Gastroesophageal sphincter (tissue), 3 donors: ENCODE measurements around the gene HADH.

Source experiments
- CTCF ChIP-seq, 4 experiments: fragments of 200-600 bp in 2 of 4; fragments of 450-650 bp in 2 of 4; sonication (generic) in 1 of 4; IDR thresholded peaks; one replicate each; pipeline ENCODE4 v1.5.1; 2017 to 2019; ENCODE audit warnings: antibody characterized with exemption in 4 of 4, mild to moderate bottlenecking in 2 of 4, moderate library complexity in 2 of 4
- EP300 ChIP-seq: sonication (generic); formaldehyde crosslinking; IDR thresholded peaks from one replicate; pipeline ENCODE4 v1.6.1; 2017; ENCODE audit warnings: antibody characterized with exemption, mild to moderate bottlenecking
- POLR2A ChIP-seq, 2 donors: fragments of 450-650 bp; IDR thresholded peaks; one replicate each; pipeline ENCODE4 v1.6.1; 2017; ENCODE audit warnings: antibody characterized with exemption in 2 of 2, mild to moderate bottlenecking in 2 of 2, moderate library complexity in 1 of 2
- POLR2AphosphoS5 ChIP-seq: sonication (generic); formaldehyde crosslinking; IDR thresholded peaks from one replicate; pipeline ENCODE4 v1.6.1; 2017; ENCODE audit warnings: antibody characterized with exemption

GRCh38 chr4:108047199-108047598, 57.5 kb downstream of the HADH start:
- TF ChIP-seq POLR2A (IDR thresholded peaks at IDR 0.05) = no peak
- TF ChIP-seq EP300 = no peak
- no peak for TF ChIP-seq CTCF (IDR thresholded peaks at IDR 0.05)
- no peak for TF ChIP-seq POLR2AphosphoS5
